GM19239 (cell line): Measurements from ENCODE around the gene ALPL.
"Not testable (repeated sequence)": the region's sequence is repeated elsewhere in the genome, so short reads cannot be mapped to it uniquely, and the experiment has no call there.

ENCODE experiments used
- DNase-seq: peaks from one replicate; pipeline ENCODE4 v3.0.0; 2011; ENCODE audit warnings: low spot score; ENCODE audit not compliant: insufficient read length
- FAIRE-seq: peaks from 2 replicates; lab custom pipeline; 2011; peaks lifted over from hg19 to GRCh38; lab: Jason Lieb, UNC

The ALPL gene

GRCh38 chr1:21506804-21507203 lies 2.4 kb upstream of the ALPL start:
- no peak for FAIRE-seq
- DNase-seq: no peak

DNA sequence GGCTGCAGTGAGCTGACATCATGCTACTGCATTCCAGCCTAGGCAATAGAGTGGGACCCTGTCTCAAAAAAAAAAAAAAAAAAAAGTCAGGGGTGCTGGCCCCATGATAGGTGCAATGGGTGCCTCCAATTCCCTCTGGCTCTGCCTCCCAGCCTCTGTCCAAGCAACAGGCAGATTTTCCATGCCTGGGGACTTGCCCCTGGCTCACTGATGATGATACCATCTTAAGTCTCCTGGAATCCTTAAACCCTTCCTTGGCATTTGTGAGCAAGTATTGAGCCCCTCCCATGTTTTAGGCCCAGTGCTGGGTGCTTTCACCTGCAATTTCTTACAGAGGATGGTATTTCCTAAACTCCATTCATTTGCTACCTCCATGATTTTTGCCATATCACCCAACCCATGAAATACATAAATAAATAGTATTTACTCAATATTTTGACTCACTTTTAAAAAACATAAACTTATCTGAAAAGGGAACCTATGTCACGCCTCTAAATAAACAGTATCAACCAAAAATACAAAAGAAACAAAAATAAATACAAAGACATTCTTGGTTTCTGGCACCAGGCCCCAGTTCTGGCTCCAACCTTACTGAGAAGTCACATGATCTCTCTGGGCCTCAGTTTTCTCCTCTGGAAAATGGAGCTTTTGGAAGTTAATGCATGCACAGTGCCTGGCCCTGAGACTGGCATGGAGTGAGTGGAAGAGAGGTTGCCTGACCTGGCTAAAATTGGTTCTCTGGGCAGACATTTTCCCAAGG lies 1.5 kb upstream of the ALPL start:
- FAIRE-seq (no peak), DNase-seq (no peak)

GRCh38 chr1:21508580-21509350 lies 458 bp upstream of the ALPL start:
- peak; percentile 79 for DNase-seq
- FAIRE-seq: no peak

- FAIRE-seq: no peak
- DNase-seq: no peak
Measured at GRCh38 chr1:21510113-21510493, 880 bp downstream of the ALPL start.

DNA sequence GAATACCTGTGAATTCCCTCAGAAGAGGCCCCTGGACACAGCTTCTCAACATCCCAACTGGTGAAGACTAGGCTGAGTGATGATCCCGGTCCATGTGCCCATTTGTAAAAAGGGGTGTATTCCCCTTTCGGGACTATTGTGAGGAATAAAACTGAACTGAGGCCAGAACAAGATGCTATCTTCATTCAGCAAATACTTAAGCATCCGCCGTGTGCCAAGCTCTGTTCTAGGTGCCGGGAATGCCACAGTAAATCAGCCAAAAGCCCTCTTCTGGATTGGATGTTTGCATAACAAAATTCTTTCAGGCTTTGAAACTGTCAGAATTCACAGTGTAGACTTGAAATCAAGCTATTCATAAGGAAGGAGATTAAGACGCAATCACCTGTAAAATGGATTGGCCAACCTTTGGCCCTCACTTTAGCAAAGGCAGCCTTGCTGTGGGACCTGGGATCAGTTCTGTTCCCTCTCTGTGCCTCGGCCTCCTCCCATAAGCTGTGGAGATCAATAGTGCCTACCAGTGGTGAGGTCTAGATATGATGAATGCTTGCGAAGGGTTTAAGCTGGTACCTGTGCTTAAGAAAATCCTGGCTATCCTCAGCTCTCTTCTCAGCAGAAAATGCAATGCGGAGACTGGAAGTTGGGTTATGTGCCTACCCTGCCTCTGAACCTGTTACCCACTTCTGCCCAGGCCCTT lies 1.8 kb downstream of the ALPL start:
- DNase-seq: no peak
- no peak for FAIRE-seq

- FAIRE-seq: no peak
Measured at GRCh38 chr1:21511579-21512522, 2.6 kb downstream of the ALPL start.

GRCh38 chr1:21514245-21514644 lies 5.0 kb downstream of the ALPL start:
- DNase-seq (peak; percentile 72), FAIRE-seq (peak; percentile 96)

More at GRCh38 chr1:21511579-21512522, 2.6 kb downstream of the ALPL start:
- DNase-seq: no peak

DNA sequence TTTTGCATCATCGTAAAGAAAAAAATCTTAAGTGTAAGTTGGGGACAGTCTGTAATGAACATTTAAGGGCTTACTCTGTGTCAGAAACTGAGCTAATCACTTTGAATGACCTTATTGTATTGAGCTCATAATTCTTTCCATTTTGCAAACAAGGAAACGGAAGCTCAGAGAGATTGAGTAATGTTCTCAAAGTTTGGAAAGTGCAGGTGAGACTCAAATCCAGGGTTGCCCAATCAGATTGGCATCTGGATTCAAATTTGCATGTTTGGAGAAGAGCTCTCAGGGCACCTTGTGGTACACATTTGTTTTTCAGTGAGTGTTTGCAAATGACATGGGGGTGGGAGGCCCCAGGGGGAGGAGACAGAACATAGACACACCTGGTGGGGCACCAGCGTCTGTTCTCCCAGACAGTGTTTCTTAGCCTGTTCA lies 8.0 kb downstream of the ALPL start:
- DNase-seq (no peak), FAIRE-seq (no peak)

GRCh38 chr1:21517660-21518480 lies 8.6 kb downstream of the ALPL start:
- DNase-seq (no peak), FAIRE-seq (peak; percentile 18)

- FAIRE-seq: no peak
- no peak for DNase-seq
Measured at GRCh38 chr1:21518774-21519455, 9.7 kb downstream of the ALPL start.

GRCh38 chr1:21519486-21520070 lies 10.4 kb downstream of the ALPL start:
- not testable (repeated sequence) for DNase-seq, FAIRE-seq

GRCh38 chr1:21520899-21521716 lies 11.9 kb downstream of the ALPL start:
- FAIRE-seq: no peak

DNA sequence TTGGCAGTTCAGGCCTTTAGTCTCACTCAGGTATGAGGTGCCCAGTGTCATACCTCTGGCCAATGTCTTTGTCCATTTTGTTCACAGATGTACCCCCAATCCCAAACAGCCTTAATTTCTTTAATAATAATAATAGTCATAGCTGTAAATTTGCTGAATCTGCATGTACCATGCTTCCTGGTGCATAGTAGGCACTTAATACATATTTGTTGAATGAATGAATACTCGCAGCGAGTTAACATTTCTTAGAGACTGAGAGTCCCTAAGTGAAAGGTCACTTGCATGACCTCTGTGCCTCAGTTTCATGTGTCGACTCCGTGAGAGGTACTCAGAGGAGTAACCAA lies 12.5 kb downstream of the ALPL start:
- FAIRE-seq (no peak), DNase-seq (no peak)

More at GRCh38 chr1:21520899-21521716, 11.9 kb downstream of the ALPL start:
- DNase-seq: no peak

DNA sequence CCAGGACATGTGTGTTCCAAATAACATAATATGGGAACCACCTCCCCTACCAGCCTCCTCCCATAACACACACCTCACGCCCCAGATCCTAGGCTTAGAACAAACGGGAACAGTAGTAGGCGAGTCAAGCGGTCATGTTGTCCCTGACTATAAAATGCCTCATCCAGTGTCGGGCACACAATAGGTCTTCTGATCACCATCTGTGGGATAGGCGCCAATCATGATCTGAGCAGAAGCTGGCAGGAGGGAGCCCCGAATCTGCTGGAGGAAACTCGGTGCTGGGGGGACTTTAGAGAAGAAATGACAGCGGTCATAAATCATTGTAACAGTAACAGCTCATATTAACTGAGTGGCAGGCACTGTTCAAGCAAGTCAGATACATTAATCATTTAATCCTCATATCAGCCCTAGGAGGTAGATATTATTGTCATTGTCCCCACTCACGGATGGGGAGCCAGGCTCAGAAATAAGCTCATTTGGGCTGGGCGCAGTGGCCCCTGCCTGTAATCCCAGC lies 13.4 kb downstream of the ALPL start:
- no peak for FAIRE-seq
- no peak for DNase-seq

DNA sequence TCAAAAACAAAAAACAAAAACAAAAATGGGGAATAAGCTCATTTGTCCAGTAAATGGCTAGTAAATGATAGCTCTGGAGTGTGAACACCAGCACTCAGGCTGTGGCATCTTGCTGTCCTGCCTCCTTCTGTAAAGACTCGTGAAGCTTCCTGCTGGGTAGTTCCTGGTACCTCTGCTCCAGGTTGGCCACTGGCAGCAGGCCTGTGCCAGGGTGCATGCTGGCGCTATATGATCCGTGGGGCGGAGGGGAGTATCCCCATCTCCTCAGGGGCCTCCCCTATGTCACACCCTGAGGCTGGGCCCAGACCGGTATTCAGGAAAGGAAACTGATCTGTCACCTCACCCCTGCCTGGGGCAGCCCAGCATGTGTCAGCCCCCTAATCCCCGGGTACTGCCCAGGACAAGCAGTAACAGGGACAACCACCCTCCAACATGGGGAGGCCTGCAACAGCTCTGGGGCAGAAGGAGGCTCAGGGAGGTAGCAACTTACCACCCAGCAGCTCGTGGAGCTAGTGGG lies 14.1 kb downstream of the ALPL start:
- DNase-seq: no peak
- no peak for FAIRE-seq

- FAIRE-seq (no peak), DNase-seq (no peak)
Measured at GRCh38 chr1:21524220-21524619, 15.0 kb downstream of the ALPL start.
